Umbilical cord (tissue), 2 donors: Measurements from ENCODE around the gene NNT. TPM values are rescaled to one million over a fixed set of nuclear protein-coding genes. Genes with fewer than 3 reads are reported as not detected.
"Not testable (repeated sequence)": the region's sequence is repeated elsewhere in the genome, so short reads cannot be mapped to it uniquely, and the experiment has no call there.

Experiments
- DNase-seq: peaks from one replicate; pipeline ENCODE4 v3.0.0-alpha.2; 2015; ENCODE audit warnings: low spot score
- total RNA-seq: library from RNA; depleted of rRNA; stranded (reverse); fragments of >200 nt; gene quantifications from one replicate; pipeline ENCODE4 v1.2.3, GENCODE V29; 2014; ENCODE audit warnings: low replicate concordance; ENCODE audit not compliant: insufficient read depth

NNT gene
- total RNA-seq: 72.7 TPM

GRCh38 chr5:43602461-43603343 lies at the start of gene NNT:
Gene NNT (plus strand): TSS chr5:43603180. CDS start chr5:43609196, 6,016 bp downstream.
- peak; percentile 87 for DNase-seq

GRCh38 chr5:43553381-43553780 lies 49.6 kb upstream of the NNT start:
- no peak for DNase-seq

GRCh38 chr5:43554497-43554896 lies 48.5 kb upstream of the NNT start:
- no peak for DNase-seq

GRCh38 chr5:43555895-43556606 lies 46.9 kb upstream of the NNT start:
- peak; percentile 49 for DNase-seq

GRCh38 chr5:43556607-43556856 lies 46.4 kb upstream of the NNT start:
- not testable (repeated sequence) for DNase-seq

GRCh38 chr5:43556857-43557542 lies 46.0 kb upstream of the NNT start, which contains the start of gene PAIP1:
Gene PAIP1 (minus strand): TSS chr5:43557077. CDS start chr5:43556846, 231 bp downstream.
- DNase-seq: peak; percentile 91

GRCh38 chr5:43560128-43560527 lies 42.9 kb upstream of the NNT start:
- no peak for DNase-seq

GRCh38 chr5:43561356-43561755 lies 41.6 kb upstream of the NNT start:
- no peak for DNase-seq

- peak; percentile 16 for DNase-seq
Measured at GRCh38 chr5:43563321-43563720, 39.7 kb upstream of the NNT start.

- no peak for DNase-seq
Measured at GRCh38 chr5:43564289-43564850, 38.6 kb upstream of the NNT start.

GRCh38 chr5:43565043-43565442 lies 37.9 kb upstream of the NNT start:
- DNase-seq: no peak

- DNase-seq: no peak
Measured at GRCh38 chr5:43567967-43568366, 35.0 kb upstream of the NNT start.

GRCh38 chr5:43569236-43569746 lies 33.7 kb upstream of the NNT start:
- no peak for DNase-seq

- no peak for DNase-seq
Measured at GRCh38 chr5:43570450-43571158, 32.4 kb upstream of the NNT start.

- DNase-seq: no peak
Measured at GRCh38 chr5:43571237-43571636, 31.7 kb upstream of the NNT start.

GRCh38 chr5:43572357-43572756 lies 30.6 kb upstream of the NNT start:
- no peak for DNase-seq

GRCh38 chr5:43573058-43573457 lies 29.9 kb upstream of the NNT start:
- no peak for DNase-seq

- not testable (repeated sequence) for DNase-seq
Measured at GRCh38 chr5:43580402-43581210, 22.4 kb upstream of the NNT start.

GRCh38 chr5:43581398-43581797 lies 21.6 kb upstream of the NNT start:
- DNase-seq: no peak
